Measurements from ENCODE around the gene MRPL38.

DNA sequence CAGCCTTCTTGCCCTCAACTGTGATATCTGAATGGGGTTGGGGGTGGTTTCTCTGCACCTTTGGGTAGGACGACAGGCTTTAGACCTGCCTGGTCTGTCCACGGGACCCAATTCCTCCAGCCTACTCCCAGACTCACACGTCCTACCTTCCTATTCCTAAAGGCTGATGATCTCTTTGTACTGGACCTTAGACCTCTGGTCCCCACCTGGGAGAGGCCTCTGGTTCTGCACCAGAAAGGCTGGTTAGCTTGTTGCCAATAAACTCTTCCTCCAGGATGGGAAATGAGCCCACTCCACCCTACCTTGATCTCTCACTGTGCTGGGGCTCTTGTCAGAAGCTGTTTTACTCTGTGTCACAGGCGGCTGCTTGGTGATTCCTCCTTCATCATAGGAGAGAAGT lies 21.8 kb upstream of the MRPL38 start:
- TF ChIP-seq, protein P1, sequence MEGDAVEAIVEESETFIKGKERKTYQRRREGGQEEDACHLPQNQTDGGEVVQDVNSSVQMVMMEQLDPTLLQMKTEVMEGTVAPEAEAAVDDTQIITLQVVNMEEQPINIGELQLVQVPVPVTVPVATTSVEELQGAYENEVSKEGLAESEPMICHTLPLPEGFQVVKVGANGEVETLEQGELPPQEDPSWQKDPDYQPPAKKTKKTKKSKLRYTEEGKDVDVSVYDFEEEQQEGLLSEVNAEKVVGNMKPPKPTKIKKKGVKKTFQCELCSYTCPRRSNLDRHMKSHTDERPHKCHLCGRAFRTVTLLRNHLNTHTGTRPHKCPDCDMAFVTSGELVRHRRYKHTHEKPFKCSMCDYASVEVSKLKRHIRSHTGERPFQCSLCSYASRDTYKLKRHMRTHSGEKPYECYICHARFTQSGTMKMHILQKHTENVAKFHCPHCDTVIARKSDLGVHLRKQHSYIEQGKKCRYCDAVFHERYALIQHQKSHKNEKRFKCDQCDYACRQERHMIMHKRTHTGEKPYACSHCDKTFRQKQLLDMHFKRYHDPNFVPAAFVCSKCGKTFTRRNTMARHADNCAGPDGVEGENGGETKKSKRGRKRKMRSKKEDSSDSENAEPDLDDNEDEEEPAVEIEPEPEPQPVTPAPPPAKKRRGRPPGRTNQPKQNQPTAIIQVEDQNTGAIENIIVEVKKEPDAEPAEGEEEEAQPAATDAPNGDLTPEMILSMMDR (IDR thresholded peaks at IDR 0.05): no peak
- no peak for TF ChIP-seq POLR2A (IDR thresholded peaks at IDR 0.05)
